HG03432 (cell line): ENCODE results near the gene NPW.

Source experiments
- ATAC-seq: cut with Tn5 transposase; IDR thresholded peaks from one replicate; pipeline ENCODE4 v1.9.1; 2021; ENCODE audit warnings: mild to moderate bottlenecking, moderate library complexity; ENCODE audit not compliant: unreplicated experiment

Gene NPW

GRCh38 chr16:2019518-2019920 lies at the start of gene NPW:
Gene NPW (plus strand): TSS chr16:2019785.
- no peak for ATAC-seq

GRCh38 chr16:1971796-1972489 lies 47.6 kb upstream of the NPW start, which contains the start of gene TBL3:
Gene TBL3 (plus strand): TSS chr16:1972053. CDS start chr16:1972165, 112 bp downstream.
- peak; percentile 77 for ATAC-seq

GRCh38 chr16:1972490-1972877 lies 47.1 kb upstream of the NPW start:
- no peak for ATAC-seq

GRCh38 chr16:1973461-1974156 lies 46.0 kb upstream of the NPW start:
- no peak for ATAC-seq

- no peak for ATAC-seq
Measured at GRCh38 chr16:1974157-1975070, 45.2 kb upstream of the NPW start.

GRCh38 chr16:1975432-1976215 lies 44.0 kb upstream of the NPW start:
- ATAC-seq = no peak

- no peak for ATAC-seq
Measured at GRCh38 chr16:1976216-1976520, 43.4 kb upstream of the NPW start.

- no peak for ATAC-seq
Measured at GRCh38 chr16:1976951-1977874, 42.4 kb upstream of the NPW start.

GRCh38 chr16:1977875-1978268 lies 41.7 kb upstream of the NPW start:
- ATAC-seq = no peak

GRCh38 chr16:1978476-1979120 lies 41.0 kb upstream of the NPW start:
- no peak for ATAC-seq

GRCh38 chr16:1979271-1980029 lies 40.1 kb upstream of the NPW start:
- ATAC-seq = no peak

- no peak for ATAC-seq
Measured at GRCh38 chr16:1980030-1980769, 39.4 kb upstream of the NPW start.

GRCh38 chr16:1980770-1981087 lies 38.9 kb upstream of the NPW start:
- ATAC-seq = no peak

- no peak for ATAC-seq
Measured at GRCh38 chr16:1981398-1981836, 38.2 kb upstream of the NPW start, which contains the start of gene NOXO1. Gene NOXO1 (minus strand): TSS chr16:1981469. CDS start chr16:1981179, 290 bp downstream.

- no peak for ATAC-seq
Measured at GRCh38 chr16:1982013-1982433, 37.6 kb upstream of the NPW start.

- ATAC-seq = no peak
Measured at GRCh38 chr16:1982991-1983543, 36.5 kb upstream of the NPW start.

GRCh38 chr16:1983544-1984346 lies 35.8 kb upstream of the NPW start, which contains the start of gene GFER:
Gene GFER (plus strand): TSS chr16:1984193. CDS start chr16:1984219, 26 bp downstream.
- peak; percentile 78 for ATAC-seq
